ENCODE data around the gene CSRNP3.

CSRNP3 gene

GRCh38 chr2:165470361-165470760 is 863 bp downstream of the CSRNP3 start:
- DNase-seq (ENCODE audit: low read depth in 2 of 2) = no peak

- no peak for DNase-seq (ENCODE audit: low read depth in 2 of 2)
Measured at GRCh38 chr2:165471349-165471950, 2.0 kb downstream of the CSRNP3 start.

GRCh38 chr2:165472922-165473321 is 3.4 kb downstream of the CSRNP3 start:
- DNase-seq (ENCODE audit: low read depth in 2 of 2) = no peak

GRCh38 chr2:165474619-165475276 is 5.2 kb downstream of the CSRNP3 start:
- no peak for DNase-seq (ENCODE audit: low read depth in 2 of 2)

- DNase-seq (ENCODE audit: low read depth in 2 of 2) = no peak
Measured at GRCh38 chr2:165475277-165476004, 5.9 kb downstream of the CSRNP3 start.

- no peak for DNase-seq (ENCODE audit: low read depth in 2 of 2)
Measured at GRCh38 chr2:165479856-165480255, 10.4 kb downstream of the CSRNP3 start.

- no peak for DNase-seq (ENCODE audit: low read depth in 2 of 2)
Measured at GRCh38 chr2:165494573-165494972, 25.1 kb downstream of the CSRNP3 start.

- no peak for DNase-seq (ENCODE audit: low read depth in 2 of 2)
Measured at GRCh38 chr2:165497659-165498317, 28.3 kb downstream of the CSRNP3 start.

GRCh38 chr2:165499131-165499530 is 29.6 kb downstream of the CSRNP3 start:
- DNase-seq (ENCODE audit: low read depth in 2 of 2) = no peak

- no peak for DNase-seq (ENCODE audit: low read depth in 2 of 2)
Measured at GRCh38 chr2:165500001-165500400, 30.5 kb downstream of the CSRNP3 start.

GRCh38 chr2:165500816-165501215 is 31.3 kb downstream of the CSRNP3 start:
- no peak for DNase-seq (ENCODE audit: low read depth in 2 of 2)

GRCh38 chr2:165505514-165505913 is 36.0 kb downstream of the CSRNP3 start:
- no peak for DNase-seq (ENCODE audit: low read depth in 2 of 2)

- DNase-seq (ENCODE audit: low read depth in 2 of 2) = no peak
Measured at GRCh38 chr2:165508927-165509326, 39.4 kb downstream of the CSRNP3 start.

- no peak for DNase-seq (ENCODE audit: low read depth in 2 of 2)
Measured at GRCh38 chr2:165513479-165513878, 44.0 kb downstream of the CSRNP3 start.

GRCh38 chr2:165518611-165519010 is 49.1 kb downstream of the CSRNP3 start:
- no peak for DNase-seq (ENCODE audit: low read depth in 2 of 2)

- no peak for DNase-seq (ENCODE audit: low read depth in 2 of 2)
Measured at GRCh38 chr2:165522719-165523118, 53.2 kb downstream of the CSRNP3 start.

GRCh38 chr2:165524720-165525119 is 55.2 kb downstream of the CSRNP3 start:
- DNase-seq (ENCODE audit: low read depth in 2 of 2) = no peak

- DNase-seq (ENCODE audit: low read depth in 2 of 2) = no peak
Measured at GRCh38 chr2:165528691-165529090, 59.2 kb downstream of the CSRNP3 start.

- DNase-seq (ENCODE audit: low read depth in 2 of 2) = no peak
Measured at GRCh38 chr2:165529130-165529529, 59.6 kb downstream of the CSRNP3 start.

GRCh38 chr2:165533331-165533730 is 63.8 kb downstream of the CSRNP3 start:
- DNase-seq (ENCODE audit: low read depth in 2 of 2) = no peak

GRCh38 chr2:165535471-165535870 is 66.0 kb downstream of the CSRNP3 start:
- DNase-seq (ENCODE audit: low read depth in 2 of 2) = no peak

- no peak for DNase-seq (ENCODE audit: low read depth in 2 of 2)
Measured at GRCh38 chr2:165536851-165537499, 67.5 kb downstream of the CSRNP3 start.
